ENCODE results near the gene EREG. TPM values are rescaled to one million over a fixed set of nuclear protein-coding genes. Genes with fewer than 3 reads are reported as not detected.

EREG gene
- total and polyA plus RNA-seq, 7 donors = 0.71 to 5.8 (median 2.0) TPM

- no peak overlapping the region for H3K4me3 ChIP-seq
- TF ChIP-seq POLR2A (IDR thresholded peaks at IDR 0.05) (no peak), POLR2AphosphoS5 (IDR thresholded peaks at IDR 0.05) (no peak), CTCF (IDR thresholded peaks at IDR 0.05) (no peak), EP300 (IDR thresholded peaks at IDR 0.05) (no peak)
- H3K36me3 ChIP-seq = peaks cover 0 to 4% (median 0%) of the 10 kb centered on the region in 4 donors
- intact Hi-C loops (cut with DNase I) = no loop called here
- no peak overlapping the region for H3K27ac ChIP-seq
- WGBS, 2 donors = 73 to 82% methylated on average over 1 of the region's 1 CpG
- H3K9me3 ChIP-seq = no peaks in the 10 kb centered on the region
- H3K27me3 ChIP-seq = no peaks in the 10 kb centered on the region
- H3K4me1 ChIP-seq = peaks cover 0 to 3% (median 0%) of the 10 kb centered on the region in 4 donors
- DNase-seq = no peak
Measured at GRCh38 chr4:74385386-74385785, 20.4 kb downstream of the EREG start.

- peaks cover 0 to 4% (median 0%) of the 10 kb centered on the region in 4 donors for H3K36me3 ChIP-seq
- H3K4me1 ChIP-seq = peaks cover 0 to 3% (median 0%) of the 10 kb centered on the region in 4 donors
- 50 to 61% methylated on average over 4 of the region's 4 CpGs for WGBS, 2 donors
- TF ChIP-seq POLR2AphosphoS5 (IDR thresholded peaks at IDR 0.05) (no peak), CTCF (IDR thresholded peaks at IDR 0.05) (no peak), EP300 (IDR thresholded peaks at IDR 0.05) (no peak), POLR2A (IDR thresholded peaks at IDR 0.05) (no peak)
- H3K27me3 ChIP-seq = no peaks in the 10 kb centered on the region
- no peak for DNase-seq
- H3K9me3 ChIP-seq = no peaks in the 10 kb centered on the region
- H3K27ac ChIP-seq = no peak overlapping the region
- H3K4me3 ChIP-seq = no peak overlapping the region
- intact Hi-C loops (cut with DNase I) = no loop called here
Measured at GRCh38 chr4:74386159-74386558, 21.2 kb downstream of the EREG start.

GRCh38 chr4:74387790-74388189 lies 22.8 kb downstream of the EREG start:
- Histone ChIP-seq H3K36me3 (peaks cover 0 to 2% (median 0%) of the 10 kb centered on the region in 4 donors), H3K4me1 (peaks cover 0 to 3% (median 0%) of the 10 kb centered on the region in 4 donors), H3K27me3 (no peaks in the 10 kb centered on the region), H3K27ac (no peak overlapping the region), H3K4me3 (no peak overlapping the region), H3K9me3 (no peaks in the 10 kb centered on the region)
- WGBS, 2 donors = 95 to 99% methylated on average over 2 of the region's 2 CpGs
- DNase-seq = no peak
- intact Hi-C loops (cut with DNase I) = no loop called here
- TF ChIP-seq POLR2A (IDR thresholded peaks at IDR 0.05) = no peak
- no peak for TF ChIP-seq CTCF (IDR thresholded peaks at IDR 0.05)
- TF ChIP-seq POLR2AphosphoS5 (IDR thresholded peaks at IDR 0.05) = no peak
- no peak for TF ChIP-seq EP300 (IDR thresholded peaks at IDR 0.05)

GRCh38 chr4:74389494-74389893 lies 24.5 kb downstream of the EREG start:
- Histone ChIP-seq H3K4me3 (no peak overlapping the region), H3K27me3 (no peaks in the 10 kb centered on the region), H3K36me3 (no peaks in the 10 kb centered on the region), H3K27ac (no peak overlapping the region), H3K9me3 (no peaks in the 10 kb centered on the region), H3K4me1 (peaks cover 0 to 3% (median 0%) of the 10 kb centered on the region in 4 donors)
- intact Hi-C loops (cut with DNase I) = no loop called here
- TF ChIP-seq CTCF (IDR thresholded peaks at IDR 0.05) (no peak), EP300 (IDR thresholded peaks at IDR 0.05) (no peak), POLR2A (IDR thresholded peaks at IDR 0.05) (no peak), POLR2AphosphoS5 (IDR thresholded peaks at IDR 0.05) (no peak)
- WGBS, 2 donors = 95 to 96% methylated on average over 1 of the region's 1 CpG
- DNase-seq = no peak

- H3K4me3 ChIP-seq = no peak overlapping the region
- 91 to 94% methylated on average over 2 of the region's 2 CpGs for WGBS, 2 donors
- no peak for DNase-seq
- no peaks in the 10 kb centered on the region for H3K27me3 ChIP-seq
- TF ChIP-seq POLR2AphosphoS5 (IDR thresholded peaks at IDR 0.05) = no peak
- intact Hi-C loops (cut with DNase I) = no loop called here
- no peak overlapping the region for H3K27ac ChIP-seq
- H3K4me1 ChIP-seq = peaks cover 0 to 3% (median 0%) of the 10 kb centered on the region in 4 donors
- H3K9me3 ChIP-seq = no peaks in the 10 kb centered on the region
- no peaks in the 10 kb centered on the region for H3K36me3 ChIP-seq
Measured at GRCh38 chr4:74390677-74391076, 25.7 kb downstream of the EREG start.
